Epithelial cell of esophagus (primary cell): ENCODE measurements around the gene RGPD4.

Experiments
- DNase-seq: peaks from one replicate; pipeline ENCODE4 v3.0.0; 2010; ENCODE audit warnings: low read depth
- H3K4me3 ChIP-seq: 2 replicates; pipeline ENCODE4 v1.5.1; 2011; ENCODE audit warnings: mild to moderate bottlenecking, low read length, control low read depth
- CTCF ChIP-seq: IDR thresholded peaks from 2 replicates; pipeline ENCODE4 v1.5.1; 2011; ENCODE audit warnings: low read depth, mild to moderate bottlenecking, low read length, control low read depth, inconsistent platforms; ENCODE audit not compliant: insufficient read depth; ENCODE audit errors: missing control alignments

Gene RGPD4

GRCh38 chr2:107931412-107931811, 104.7 kb downstream of the RGPD4 start:
- TF ChIP-seq CTCF, result no peak
- H3K4me3 ChIP-seq, result no peak overlapping the region
- no peak for DNase-seq

- no peak overlapping the region for H3K4me3 ChIP-seq
- TF ChIP-seq CTCF, result no peak
- DNase-seq, result peak; percentile 61
Measured at GRCh38 chr2:107932488-107932887, 105.8 kb downstream of the RGPD4 start.

- peak; percentile 60 for TF ChIP-seq CTCF
- H3K4me3 ChIP-seq, result no peak overlapping the region
- peak; percentile 17 for DNase-seq
Measured at GRCh38 chr2:107932979-107933378, 106.3 kb downstream of the RGPD4 start.

GRCh38 chr2:107936433-107937359, 110.0 kb downstream of the RGPD4 start:
- DNase-seq, result peak; percentile 29
- H3K4me3 ChIP-seq, result no peak overlapping the region
- TF ChIP-seq CTCF, result peak; percentile 40
